PC-3 (cell line): ENCODE measurements around the gene OASL. TPM values are rescaled to one million over a fixed set of nuclear protein-coding genes. Genes with fewer than 3 reads are reported as not detected.

Experiments
- ATAC-seq: fragments of 200-7000 bp; cut with Tn5 transposase; 2 replicates; pipeline ENCODE4 v1.9.1; 2020; ENCODE audit warnings: mild to moderate bottlenecking, moderate library complexity
- BruUV-seq: library from RNA; stranded (reverse); fragments of 400-500 nt; replicated peaks from 2 replicates; lab custom pipeline; 2021; lab: Mats Ljungman, UMichigan
- CTCF ChIA-PET: fragments of 300-600 bp; sonication (Branson Sonifier 250); formaldehyde crosslinking; loops from one replicate; lab custom pipeline; 2022; ENCODE audit warnings: antibody characterized with exemption; lab: Charles Lee
- POLR2A ChIA-PET: fragments of 300-600 bp; sonication (Branson Sonifier 250); formaldehyde crosslinking; loops from one replicate; lab custom pipeline; 2022; ENCODE audit warnings: antibody characterized with exemption; ENCODE audit not compliant: unreplicated experiment; lab: Charles Lee
- DNase-seq: peaks from one replicate; pipeline ENCODE4 v3.0.0-alpha.2; 2015
- H2AFZ ChIP-seq: fragments of 300-600 bp; sonication (generic); 2 replicates; pipeline ENCODE4 v1.6.0; 2016; ENCODE audit warnings: antibody characterized with exemption, low read length
- H3F3A ChIP-seq: fragments of 300-600 bp; sonication (generic); one replicate; pipeline ENCODE4 v1.6.0; 2017; ENCODE audit warnings: antibody characterized with exemption, low read length, control low read depth, mild to moderate bottlenecking; ENCODE audit not compliant: unreplicated experiment
- H3K27ac ChIP-seq: fragments of 300-600 bp; sonication (generic); 2 replicates; pipeline ENCODE4 v1.5.1; 2016; ENCODE audit warnings: mild to moderate bottlenecking, low read length
- H3K27me3 ChIP-seq: fragments of 300-600 bp; sonication (generic); 2 replicates; pipeline ENCODE4 v1.6.1; 2016; ENCODE audit warnings: low read length, mixed read lengths
- H3K36me3 ChIP-seq: fragments of 300-600 bp; sonication (generic); 2 replicates; pipeline ENCODE4 v1.6.1; 2016; ENCODE audit warnings: low read depth, mixed run types, low read length, mixed read lengths
- H3K4me1 ChIP-seq: fragments of 300-600 bp; sonication (generic); 2 replicates; pipeline ENCODE4 v1.5.1; 2016; ENCODE audit warnings: low read length; ENCODE audit not compliant: insufficient read depth
- H3K4me2 ChIP-seq: fragments of 300-600 bp; sonication (generic); 2 replicates; pipeline ENCODE4 v1.6.0; 2016; ENCODE audit warnings: low read length
- H3K4me3 ChIP-seq: fragments of 300-600 bp; sonication (generic); 2 replicates; pipeline ENCODE4 v1.5.1; 2016; ENCODE audit warnings: mild to moderate bottlenecking, low read length, mixed read lengths
- H3K79me2 ChIP-seq: fragments of 300-600 bp; sonication (generic); 2 replicates; pipeline ENCODE4 v1.6.1; 2017; ENCODE audit warnings: low read length, mixed read lengths
- H3K9ac ChIP-seq: fragments of 300-600 bp; sonication (generic); 2 replicates; pipeline ENCODE4 v1.6.0; 2016; ENCODE audit warnings: mild to moderate bottlenecking, low read length
- H3K9me2 ChIP-seq: fragments of 300-600 bp; sonication (generic); replicated peaks from 2 replicates; pipeline ENCODE4 v1.6.1; 2016; ENCODE audit warnings: mixed run types, low read length, mixed read lengths
- H3K9me3 ChIP-seq: fragments of 300-600 bp; sonication (generic); 2 replicates; pipeline ENCODE4 v1.6.1; 2016; ENCODE audit warnings: low read length, mixed read lengths
- H4K20me1 ChIP-seq: fragments of 300-600 bp; sonication (generic); 2 replicates; pipeline ENCODE4 v1.6.1; 2016; ENCODE audit warnings: low read length, mixed read lengths
- CTCF ChIP-seq: fragments of 300-600 bp; sonication (generic); conservative IDR thresholded peaks from 2 replicates; pipeline ENCODE4 v1.5.1; 2017; ENCODE audit warnings: antibody characterized with exemption, low read depth, mild to moderate bottlenecking, low read length
- EZH2 ChIP-seq: fragments of 300-600 bp; sonication (generic); IDR thresholded peaks from one replicate; pipeline ENCODE4 v1.6.1; 2017; ENCODE audit warnings: antibody characterized with exemption, mild to moderate bottlenecking, low read length; ENCODE audit not compliant: unreplicated experiment
- EZH2phosphoT487 ChIP-seq: fragments of 300-600 bp; sonication (generic); IDR thresholded peaks from 2 replicates; pipeline ENCODE4 v1.6.1; 2018; ENCODE audit warnings: mild to moderate bottlenecking, antibody characterized with exemption, low read length, borderline replicate concordance
- intact Hi-C: fragments of 100-400 bp; cut with micrococcal nuclease; formaldehyde crosslinking; loops from 2 replicates; pipeline ENCODE4 v1.9.0; 2023
- total RNA-seq: library from RNA; depleted of rRNA; stranded (reverse); fragments of >200 nt; gene quantifications from 2 replicates; pipeline ENCODE4 v1.2.3, GENCODE V29; 2014

Gene OASL
- total RNA-seq, 1 experiment from 2014 or later = 7.6 TPM

GRCh38 chr12:121036810-121037326, 2.2 kb downstream of the OASL start:
- no peaks in the 10 kb centered on the region for H3K79me2 ChIP-seq
- POLR2A ChIA-PET = no interaction called here
- no peaks in the 10 kb centered on the region for H3K9me3 ChIP-seq
- no peaks in the 10 kb centered on the region for H3K27me3 ChIP-seq
- H3K9ac ChIP-seq = no peak overlapping the region
- H3K36me3 ChIP-seq = no peaks in the 10 kb centered on the region
- no peak for ATAC-seq
- intact Hi-C loops = no loop called here
- no peaks in the 10 kb centered on the region for H3F3A ChIP-seq
- H3K4me2 ChIP-seq = no peak overlapping the region
- H2AFZ ChIP-seq = no peak overlapping the region
- no peak overlapping the region for H3K27ac ChIP-seq
- no peaks in the 10 kb centered on the region for H3K9me2 ChIP-seq
- CTCF ChIA-PET = no interaction called here
- no peak overlapping the region for H3K4me3 ChIP-seq
- H4K20me1 ChIP-seq = no peaks in the 10 kb centered on the region
- TF ChIP-seq EZH2phosphoT487 (no peak), CTCF (no peak), EZH2 (no peak)
- H3K4me1 ChIP-seq = peaks cover 34% of the 10 kb centered on the region
- no TSS peak for BruUV-seq
- DNase-seq = peak; percentile 60

GRCh38 chr12:121034616-121035305, 4.3 kb downstream of the OASL start:
- no peak overlapping the region for H2AFZ ChIP-seq
- H3K27me3 ChIP-seq = no peaks in the 10 kb centered on the region
- ChIA-PET POLR2A (no interaction called here), CTCF (no interaction called here)
- no peaks in the 10 kb centered on the region for H4K20me1 ChIP-seq
- H3K9me3 ChIP-seq = no peaks in the 10 kb centered on the region
- peak overlapping the region; percentile 60; the same call in 1 of the 2 replicates for H3K4me2 ChIP-seq
- peaks cover 34% of the 10 kb centered on the region for H3K4me1 ChIP-seq
- H3K27ac ChIP-seq = peak overlapping the region; percentile 60
- H3F3A ChIP-seq = no peaks in the 10 kb centered on the region
- H3K9me2 ChIP-seq = no peaks in the 10 kb centered on the region
- no TSS peak for BruUV-seq
- no peaks in the 10 kb centered on the region for H3K79me2 ChIP-seq
- DNase-seq (no peak), ATAC-seq (no peak)
- H3K9ac ChIP-seq = no peak overlapping the region
- H3K4me3 ChIP-seq = no peak overlapping the region
- intact Hi-C loops = no loop called here
- TF ChIP-seq EZH2 (no peak), CTCF (no peak), EZH2phosphoT487 (no peak)
- H3K36me3 ChIP-seq = no peaks in the 10 kb centered on the region
